Astrocyte (in vitro differentiated cells and primary cell): Measurements from ENCODE around the gene KCNG3. TPM values are rescaled to one million over a fixed set of nuclear protein-coding genes. Genes with fewer than 3 reads are reported as not detected.

Experiments
- DNase-seq: peaks from one replicate; pipeline ENCODE4 v3.0.0-alpha.2; 2010; ENCODE audit warnings: low read depth
- FAIRE-seq: peaks from 2 replicates; lab custom pipeline; 2011; peaks lifted over from hg19 to GRCh38; lab: Jason Lieb, UNC
- H2AFZ ChIP-seq: 2 replicates; pipeline ENCODE4 v1.6.0; 2012; ENCODE audit warnings: low read depth, low read length, inconsistent platforms
- H3K27ac ChIP-seq: 2 replicates; pipeline ENCODE4 v1.5.1; 2011; ENCODE audit warnings: low read depth, low read length, inconsistent platforms
- H3K27me3 ChIP-seq: 2 replicates; pipeline ENCODE4 v1.6.0; 2011; ENCODE audit warnings: low read length, inconsistent platforms; ENCODE audit not compliant: insufficient read depth
- H3K36me3 ChIP-seq: 2 replicates; pipeline ENCODE4 v1.5.1; 2011; ENCODE audit warnings: low read length, inconsistent platforms; ENCODE audit not compliant: insufficient read depth
- H3K4me1 ChIP-seq: 2 replicates; pipeline ENCODE4 v1.5.1; 2011; ENCODE audit warnings: low read length, inconsistent platforms; ENCODE audit not compliant: insufficient read depth
- H3K4me2 ChIP-seq: 2 replicates; pipeline ENCODE4 v1.6.0; 2012; ENCODE audit warnings: low read length, inconsistent platforms
- H3K4me3 ChIP-seq: 2 replicates; pipeline ENCODE4 v1.5.1; 2011; ENCODE audit warnings: low read depth, mild to moderate bottlenecking, low read length, inconsistent platforms; ENCODE audit not compliant: insufficient read depth
- H3K79me2 ChIP-seq: 2 replicates; pipeline ENCODE4 v1.6.0; 2012; ENCODE audit warnings: mild to moderate bottlenecking, low read length, inconsistent platforms; ENCODE audit not compliant: insufficient read depth
- H3K9ac ChIP-seq: 2 replicates; pipeline ENCODE4 v1.6.0; 2012; ENCODE audit warnings: mild to moderate bottlenecking, low read length, inconsistent platforms
- H3K9me3 ChIP-seq: 2 replicates; pipeline ENCODE4 v1.5.1; 2012; ENCODE audit warnings: low read depth, mild to moderate bottlenecking, low read length, inconsistent platforms; ENCODE audit not compliant: insufficient read depth
- H4K20me1 ChIP-seq: 2 replicates; pipeline ENCODE4 v1.6.0; 2012; ENCODE audit warnings: low read length, inconsistent platforms; ENCODE audit not compliant: insufficient read depth
- H3K27ac Mint-ChIP-seq: one replicate; pipeline ENCODE4 v1.8.0; 2021; ENCODE audit warnings: mild to moderate bottlenecking, mixed read lengths; ENCODE audit not compliant: unreplicated experiment
- H3K27me3 Mint-ChIP-seq: one replicate; pipeline ENCODE4 v1.8.0; 2021; ENCODE audit warnings: low read depth, mixed read lengths; ENCODE audit not compliant: unreplicated experiment
- H3K36me3 Mint-ChIP-seq: one replicate; pipeline ENCODE4 v1.8.0; 2021; ENCODE audit warnings: low read depth, mixed read lengths; ENCODE audit not compliant: unreplicated experiment
- H3K4me1 Mint-ChIP-seq: one replicate; pipeline ENCODE4 v1.8.0; 2021; ENCODE audit warnings: low read depth, mixed read lengths; ENCODE audit not compliant: unreplicated experiment
- H3K4me3 Mint-ChIP-seq: one replicate; pipeline ENCODE4 v1.8.0; 2021; ENCODE audit warnings: mild to moderate bottlenecking, moderate library complexity, mixed read lengths; ENCODE audit not compliant: unreplicated experiment
- H3K9me3 Mint-ChIP-seq: one replicate; pipeline ENCODE4 v1.8.0; 2021; ENCODE audit warnings: mild to moderate bottlenecking, mixed read lengths; ENCODE audit not compliant: unreplicated experiment
- EZH2 ChIP-seq: IDR thresholded peaks from 2 replicates; pipeline ENCODE4 v1.6.1; 2012; ENCODE audit warnings: mild to moderate bottlenecking, low read length, inconsistent platforms; ENCODE audit not compliant: insufficient read depth
- total RNA-seq: library from RNA; stranded (reverse); gene quantifications from 2 replicates; pipeline ENCODE4 v1.2.1, GENCODE V29; 2021
- TF ChIP-seq, protein P1 (sequence below): IDR thresholded peaks from 2 replicates; pipeline ENCODE4 v1.5.1; 2011; ENCODE audit warnings: low read depth, mild to moderate bottlenecking, inconsistent platforms, low read length, moderate library complexity; ENCODE audit not compliant: insufficient read depth

Gene KCNG3
- total RNA-seq, 1 donor from 2014 or later: 0.20 TPM

DNA sequence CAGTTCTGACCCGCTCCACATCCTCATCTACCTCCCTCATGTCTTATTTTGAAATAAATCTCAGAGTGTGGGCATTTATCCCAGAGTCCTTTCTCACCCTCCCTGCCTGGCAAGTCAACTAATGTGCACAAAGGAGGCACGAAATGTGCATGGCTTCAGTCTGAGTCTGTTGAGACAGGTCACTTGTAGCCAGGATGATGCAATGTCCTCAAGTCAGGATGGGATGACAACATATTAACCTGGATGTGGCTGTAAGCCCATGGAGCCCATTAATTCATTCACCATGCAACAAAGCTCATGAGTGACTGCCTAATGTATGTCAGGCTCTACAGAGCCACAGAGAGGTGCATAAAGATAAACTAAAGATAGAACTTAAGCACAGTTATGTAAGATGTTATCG lies 34.5 kb downstream of the KCNG3 start:
- no peak overlapping the region for H3K27ac ChIP-seq
- Mint-ChIP-seq H3K4me3 (no peak overlapping the region), H3K36me3 (no peaks in the 10 kb centered on the region), H3K9me3 (no peaks in the 10 kb centered on the region), H3K4me1 (no peaks in the 10 kb centered on the region), H3K27me3 (no peaks in the 10 kb centered on the region), H3K27ac (no peak overlapping the region)
- H3K4me1 ChIP-seq: no peaks in the 10 kb centered on the region
- H4K20me1 ChIP-seq: no peaks in the 10 kb centered on the region
- H3K9me3 ChIP-seq: no peaks in the 10 kb centered on the region
- no peak overlapping the region for H3K4me2 ChIP-seq
- FAIRE-seq (no peak), DNase-seq (no peak)
- H3K36me3 ChIP-seq: no peaks in the 10 kb centered on the region
- H3K4me3 ChIP-seq: no peak overlapping the region
- TF ChIP-seq, protein P1, sequence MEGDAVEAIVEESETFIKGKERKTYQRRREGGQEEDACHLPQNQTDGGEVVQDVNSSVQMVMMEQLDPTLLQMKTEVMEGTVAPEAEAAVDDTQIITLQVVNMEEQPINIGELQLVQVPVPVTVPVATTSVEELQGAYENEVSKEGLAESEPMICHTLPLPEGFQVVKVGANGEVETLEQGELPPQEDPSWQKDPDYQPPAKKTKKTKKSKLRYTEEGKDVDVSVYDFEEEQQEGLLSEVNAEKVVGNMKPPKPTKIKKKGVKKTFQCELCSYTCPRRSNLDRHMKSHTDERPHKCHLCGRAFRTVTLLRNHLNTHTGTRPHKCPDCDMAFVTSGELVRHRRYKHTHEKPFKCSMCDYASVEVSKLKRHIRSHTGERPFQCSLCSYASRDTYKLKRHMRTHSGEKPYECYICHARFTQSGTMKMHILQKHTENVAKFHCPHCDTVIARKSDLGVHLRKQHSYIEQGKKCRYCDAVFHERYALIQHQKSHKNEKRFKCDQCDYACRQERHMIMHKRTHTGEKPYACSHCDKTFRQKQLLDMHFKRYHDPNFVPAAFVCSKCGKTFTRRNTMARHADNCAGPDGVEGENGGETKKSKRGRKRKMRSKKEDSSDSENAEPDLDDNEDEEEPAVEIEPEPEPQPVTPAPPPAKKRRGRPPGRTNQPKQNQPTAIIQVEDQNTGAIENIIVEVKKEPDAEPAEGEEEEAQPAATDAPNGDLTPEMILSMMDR: no peak
- TF ChIP-seq EZH2: no peak
- H3K9ac ChIP-seq: no peak overlapping the region
- no peaks in the 10 kb centered on the region for H3K79me2 ChIP-seq
- peaks cover 2% of the 10 kb centered on the region for H3K27me3 ChIP-seq
- H2AFZ ChIP-seq: no peak overlapping the region

DNA sequence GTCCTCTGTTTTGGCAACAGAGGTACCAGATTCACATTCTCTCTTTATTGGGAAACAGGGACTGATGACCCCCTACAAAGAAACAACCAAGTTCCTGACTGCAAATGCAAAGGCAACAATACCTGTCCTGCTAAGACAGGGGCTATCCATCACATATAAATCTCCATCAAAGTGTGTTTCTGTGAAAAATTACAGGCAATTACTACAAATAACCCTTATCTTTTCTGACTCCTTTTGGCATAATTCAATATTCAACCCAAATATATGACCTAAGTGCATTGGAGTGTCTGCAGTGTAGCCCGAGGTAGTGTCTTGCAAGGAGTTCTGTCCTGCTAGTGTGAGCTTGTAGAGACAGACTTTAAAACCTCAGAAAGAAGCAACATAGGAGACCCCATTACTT lies 35.4 kb downstream of the KCNG3 start:
- no peak for DNase-seq
- Mint-ChIP-seq H3K27me3 (no peaks in the 10 kb centered on the region), H3K4me1 (no peaks in the 10 kb centered on the region), H3K9me3 (no peaks in the 10 kb centered on the region), H3K4me3 (no peak overlapping the region), H3K36me3 (no peaks in the 10 kb centered on the region), H3K27ac (no peak overlapping the region)
- Histone ChIP-seq H3K79me2 (no peaks in the 10 kb centered on the region), H3K27me3 (peaks cover 2% of the 10 kb centered on the region), H3K9me3 (no peaks in the 10 kb centered on the region), H3K4me1 (no peaks in the 10 kb centered on the region), H3K4me3 (no peak overlapping the region), H2AFZ (no peak overlapping the region), H3K27ac (no peak overlapping the region), H4K20me1 (no peaks in the 10 kb centered on the region), H3K36me3 (no peaks in the 10 kb centered on the region), H3K9ac (no peak overlapping the region), H3K4me2 (no peak overlapping the region)
- TF ChIP-seq, protein P1: no peak
- TF ChIP-seq EZH2: no peak
- FAIRE-seq: no peak

DNA sequence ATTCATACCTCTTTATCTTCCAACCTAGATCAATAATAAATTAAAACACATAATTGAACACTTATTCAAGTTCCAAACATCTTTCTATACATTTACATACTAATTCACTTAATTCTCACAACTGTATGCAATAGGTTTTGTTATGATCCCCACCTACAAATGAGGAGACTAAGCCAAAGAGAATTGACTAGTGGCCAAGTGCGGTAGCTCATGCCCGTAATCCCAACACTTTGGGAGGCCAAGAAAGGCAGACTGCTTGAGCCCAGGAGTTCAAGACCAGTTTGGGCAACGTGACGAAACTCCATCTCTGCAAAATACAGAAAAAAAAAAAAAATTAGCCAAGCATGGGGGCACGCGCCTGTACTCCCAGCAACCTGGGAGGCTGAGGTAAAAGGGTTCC lies 36.8 kb downstream of the KCNG3 start:
- Histone ChIP-seq H2AFZ (no peak overlapping the region), H3K9me3 (no peaks in the 10 kb centered on the region), H3K4me2 (no peak overlapping the region), H3K4me3 (no peak overlapping the region), H3K27me3 (peaks cover 2% of the 10 kb centered on the region), H3K27ac (no peak overlapping the region), H3K4me1 (no peaks in the 10 kb centered on the region), H3K79me2 (no peaks in the 10 kb centered on the region), H4K20me1 (no peaks in the 10 kb centered on the region), H3K36me3 (no peaks in the 10 kb centered on the region), H3K9ac (no peak overlapping the region)
- no peaks in the 10 kb centered on the region for H3K27me3 Mint-ChIP-seq
- no peak for DNase-seq
- H3K27ac Mint-ChIP-seq: no peak overlapping the region
- no peaks in the 10 kb centered on the region for H3K36me3 Mint-ChIP-seq
- no peak for FAIRE-seq
- H3K4me3 Mint-ChIP-seq: no peak overlapping the region
- TF ChIP-seq EZH2: no peak
- TF ChIP-seq, protein P1: peak; percentile 11
- H3K9me3 Mint-ChIP-seq: no peaks in the 10 kb centered on the region
- H3K4me1 Mint-ChIP-seq: no peaks in the 10 kb centered on the region
